Bronchus fibroblast of lung (primary cell): ENCODE data around the gene KCMF1. TPM values are rescaled to one million over a fixed set of nuclear protein-coding genes. Genes with fewer than 3 reads are reported as not detected.

ENCODE experiments used
- total RNA-seq: library from RNA; depleted of rRNA; stranded (reverse); fragments of >200 nt; gene quantifications from 2 replicates; pipeline ENCODE4 v1.2.3, GENCODE V29; 2015

Gene KCMF1
- total RNA-seq: 32.0 and 33.1 TPM in 2 replicates

DNA sequence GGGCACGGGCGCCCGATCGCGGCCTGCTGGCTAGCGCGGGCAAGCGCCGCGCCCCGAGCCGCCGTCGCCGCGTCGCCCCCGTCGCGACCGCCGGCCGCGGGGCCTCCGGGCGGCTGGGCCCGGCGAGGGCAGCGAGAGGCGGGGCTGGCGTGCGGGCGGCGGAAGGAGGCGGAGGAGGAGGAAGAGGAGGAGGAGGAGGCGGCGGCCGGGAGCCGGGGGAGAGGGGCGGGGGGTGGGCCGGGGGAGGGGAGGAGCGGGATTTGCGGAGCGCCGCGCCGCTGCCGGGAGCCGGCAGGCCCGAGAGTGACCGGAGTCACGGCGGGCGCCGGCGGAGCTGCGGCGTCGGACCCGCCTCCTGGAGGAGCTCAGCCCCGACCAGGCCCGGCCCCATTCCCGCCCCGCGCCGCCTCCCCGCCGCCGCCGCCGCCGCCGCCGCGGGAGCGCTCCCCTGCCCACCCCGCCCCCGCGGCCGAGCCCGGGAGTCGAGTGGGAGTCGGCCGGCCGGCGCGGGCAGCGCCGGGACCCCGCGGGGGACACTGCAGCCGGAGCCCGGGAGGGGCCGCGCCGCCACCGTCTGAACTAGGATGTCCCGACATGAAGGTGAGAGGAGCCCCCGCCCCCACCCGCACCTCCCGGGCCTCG lies at the start of gene KCMF1:
Gene KCMF1 (plus strand): TSS at position 294 of the 642 bp plus-strand sequence. CDS start 291 bp downstream, at position 585.

Other genes starting within 250 kb of the KCMF1 start
- gene TRABD2A, start 90.1 kb upstream of the KCMF1 start, total RNA-seq: 6.8 and 9.6 TPM in 2 replicates
- 16,273 and 17,426 TPM in 2 replicates for gene TMSB10, start 65.5 kb upstream of the KCMF1 start, total RNA-seq
- gene TCF7L1, start 162.2 kb downstream of the KCMF1 start, total RNA-seq: 0.84 and 1.0 TPM in 2 replicates